Colonic mucosa (tissue), 4 donors: ENCODE results near the gene ETV2. TPM values are rescaled to one million over a fixed set of nuclear protein-coding genes. Genes with fewer than 3 reads are reported as not detected.

Experiments
- DNase-seq: peaks from one replicate; pipeline ENCODE4 v3.0.0-alpha.2; 2020
- H3K27ac ChIP-seq: fragments of 200-600 bp; one replicate; pipeline ENCODE4 v1.8.0; 2021
- H3K27me3 ChIP-seq: fragments of 200-600 bp; one replicate; pipeline ENCODE4 v1.8.0; 2021
- H3K36me3 ChIP-seq: fragments of 200-600 bp; one replicate; pipeline ENCODE4 v1.8.0; 2021
- H3K4me1 ChIP-seq: fragments of 200-600 bp; one replicate; pipeline ENCODE4 v1.8.0; 2021; ENCODE audit warnings: mild to moderate bottlenecking
- H3K4me3 ChIP-seq: fragments of 200-600 bp; one replicate; pipeline ENCODE4 v1.8.0; 2021
- H3K9ac ChIP-seq, 2 donors: one replicate each; pipeline ENCODE4 v1.7.0; 2013; ENCODE audit warnings: control low read depth in 2 of 2, low read depth in 2 of 2, low read length in 2 of 2
- H3K9me3 ChIP-seq: fragments of 200-600 bp; one replicate; pipeline ENCODE4 v1.8.0; 2021
- intact Hi-C: fragments of 100-400 bp; cut with DNase I; formaldehyde crosslinking; loops from one replicate; pipeline ENCODE4 v1.14.1; 2022
- total RNA-seq, 2 donors: library from RNA; stranded (reverse); fragmentation: NEBNext Ultra II Directional in 1 of 2; extraction: Animal tissue kit (Norgen Biotek cat#: 25700) in 1 of 2; gene quantifications; one replicate each; pipeline ENCODE4 v1.2.1, GENCODE V29; 2021
- TF ChIP-seq, protein P1 (sequence below): fragments of 200-600 bp; IDR thresholded peaks from one replicate; pipeline ENCODE4 v1.8.0; 2022; ENCODE audit warnings: antibody characterized with exemption, mild to moderate bottlenecking
- donor health status: healthy.
- donor health status: DM: no; HTN: no; CAD: no.
- donor health status: DM: no; HTN: no; CAD: no.

The ETV2 gene
- total RNA-seq, 2 donors from 2014 or later = 1.4 to 1.9 TPM

- DNase-seq = no peak
Observed at GRCh38 chr19:35692010-35692409, 50.5 kb downstream of the ETV2 start.

GRCh38 chr19:35693422-35693821 lies 51.9 kb downstream of the ETV2 start:
- H3K36me3 ChIP-seq = no peaks in the 10 kb centered on the region

More at GRCh38 chr19:35692010-35692409, 50.5 kb downstream of the ETV2 start:
- Histone ChIP-seq H3K36me3 (no peaks in the 10 kb centered on the region), H3K9ac (no peak overlapping the region), H3K4me3 (no peak overlapping the region), H3K27me3 (no peaks in the 10 kb centered on the region), H3K9me3 (no peaks in the 10 kb centered on the region), H3K27ac (no peak overlapping the region), H3K4me1 (no peaks in the 10 kb centered on the region)
- intact Hi-C loops = loop anchor here (2.0 to 5.0 kb wide), 2 partner anchors 189 to 240 kb away; no protein-coding TSS in a partner anchor
- TF ChIP-seq, protein P1, sequence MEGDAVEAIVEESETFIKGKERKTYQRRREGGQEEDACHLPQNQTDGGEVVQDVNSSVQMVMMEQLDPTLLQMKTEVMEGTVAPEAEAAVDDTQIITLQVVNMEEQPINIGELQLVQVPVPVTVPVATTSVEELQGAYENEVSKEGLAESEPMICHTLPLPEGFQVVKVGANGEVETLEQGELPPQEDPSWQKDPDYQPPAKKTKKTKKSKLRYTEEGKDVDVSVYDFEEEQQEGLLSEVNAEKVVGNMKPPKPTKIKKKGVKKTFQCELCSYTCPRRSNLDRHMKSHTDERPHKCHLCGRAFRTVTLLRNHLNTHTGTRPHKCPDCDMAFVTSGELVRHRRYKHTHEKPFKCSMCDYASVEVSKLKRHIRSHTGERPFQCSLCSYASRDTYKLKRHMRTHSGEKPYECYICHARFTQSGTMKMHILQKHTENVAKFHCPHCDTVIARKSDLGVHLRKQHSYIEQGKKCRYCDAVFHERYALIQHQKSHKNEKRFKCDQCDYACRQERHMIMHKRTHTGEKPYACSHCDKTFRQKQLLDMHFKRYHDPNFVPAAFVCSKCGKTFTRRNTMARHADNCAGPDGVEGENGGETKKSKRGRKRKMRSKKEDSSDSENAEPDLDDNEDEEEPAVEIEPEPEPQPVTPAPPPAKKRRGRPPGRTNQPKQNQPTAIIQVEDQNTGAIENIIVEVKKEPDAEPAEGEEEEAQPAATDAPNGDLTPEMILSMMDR = no peak

DNA sequence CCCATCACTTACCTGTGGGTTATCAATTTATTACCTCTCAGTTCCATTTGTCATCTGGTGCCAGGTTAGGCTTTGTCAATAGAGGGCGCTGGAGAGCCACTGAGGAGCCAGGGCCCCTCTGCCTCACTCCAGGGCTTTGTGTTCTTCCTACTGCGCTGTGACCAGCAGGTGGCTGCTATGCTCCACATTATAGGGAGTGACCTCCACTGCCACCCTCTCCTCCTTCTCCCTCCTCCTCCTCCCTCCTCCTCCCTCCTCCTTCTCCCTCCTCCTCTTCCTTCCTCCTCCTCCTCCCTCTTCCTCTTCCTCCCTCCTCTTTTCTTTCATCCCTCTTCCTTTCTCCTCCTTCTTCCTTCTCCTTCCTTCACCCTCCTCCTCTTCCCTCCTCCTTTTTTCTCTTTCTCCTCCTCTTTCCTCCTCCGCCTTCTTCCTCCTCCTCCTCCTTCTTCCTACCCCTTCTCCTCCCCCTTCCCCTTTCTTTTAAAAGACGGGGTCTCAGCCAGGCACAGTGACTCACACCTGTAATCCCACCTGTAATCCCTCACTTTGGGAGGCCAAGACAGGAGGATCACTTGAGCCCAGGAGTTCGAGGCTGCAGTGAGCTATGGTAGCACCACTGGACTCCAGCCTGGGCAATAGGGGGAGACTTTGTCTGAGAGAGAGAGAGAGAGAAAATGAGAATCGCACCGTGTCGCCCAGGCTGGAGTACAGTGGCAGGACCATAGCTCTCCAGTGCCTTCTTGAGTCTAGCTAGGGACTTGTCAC lies 52.5 kb downstream of the ETV2 start:
- Histone ChIP-seq H3K4me3 (no peak overlapping the region), H3K4me1 (no peaks in the 10 kb centered on the region), H3K27me3 (no peaks in the 10 kb centered on the region), H3K9ac (no peak overlapping the region), H3K36me3 (no peaks in the 10 kb centered on the region), H3K27ac (no peak overlapping the region), H3K9me3 (no peaks in the 10 kb centered on the region)
- DNase-seq = peak; percentile 93
- intact Hi-C loops = loop anchor here (2.0 to 5.0 kb wide), 3 partner anchors 23 to 238 kb away; no protein-coding TSS in a partner anchor
- TF ChIP-seq, protein P1 = peak; percentile 91

More at GRCh38 chr19:35693422-35693821, 51.9 kb downstream of the ETV2 start:
- TF ChIP-seq, protein P1 = no peak
- no peak for DNase-seq
- Histone ChIP-seq H3K9ac (no peak overlapping the region), H3K27me3 (no peaks in the 10 kb centered on the region), H3K4me3 (no peak overlapping the region), H3K27ac (no peak overlapping the region), H3K9me3 (no peaks in the 10 kb centered on the region), H3K4me1 (no peaks in the 10 kb centered on the region)
- intact Hi-C loops = loop anchor here (2.0 to 5.0 kb wide), 2 partner anchors 187 to 239 kb away; no protein-coding TSS in a partner anchor

Other genes starting within 250 kb of the ETV2 start
- under 1 TPM; 0.22 to 0.82 TPM for gene FFAR2, start 193.5 kb upstream of the ETV2 start, total RNA-seq
- gene KRTDAP, start 151.3 kb upstream of the ETV2 start, total RNA-seq = not detected
- 10 to 100 TPM; 12.8 to 14.6 TPM for gene DMKN, start 128.1 kb upstream of the ETV2 start, total RNA-seq
- gene SBSN, start 113.4 kb upstream of the ETV2 start, total RNA-seq = not detected
- gene GAPDHS, start 108.3 kb upstream of the ETV2 start, total RNA-seq = not detected
- 100 to 1,000 TPM in 1 of 2 donors, 10 to 100 TPM in 1; 49.6 to 114 TPM for gene TMEM147, start 96.1 kb upstream of the ETV2 start, total RNA-seq
- gene ATP4A, start 78.1 kb upstream of the ETV2 start, total RNA-seq = not detected
- gene PMIS2, start 55.6 kb upstream of the ETV2 start, total RNA-seq = not detected
- 10 to 100 TPM in 1 of 2 donors, 1 to 10 TPM in 1; 5.0 to 17.0 TPM for gene HAUS5, start 29.0 kb upstream of the ETV2 start, total RNA-seq
- gene RBM42, start 12.7 kb upstream of the ETV2 start, total RNA-seq = 100 to 1,000 TPM in 1 of 2 donors, 10 to 100 TPM in 1; 73.5 to 117 TPM
- gene COX6B1, start 6.6 kb downstream of the ETV2 start, total RNA-seq = 100 to 1,000 TPM; 761 to 820 TPM
- gene UPK1A, start 24.8 kb downstream of the ETV2 start, total RNA-seq = not detected
- under 1 TPM in 1 of 2 donors, not detected in 1; 0.32 TPM for gene ZBTB32, start 62.8 kb downstream of the ETV2 start, total RNA-seq
- 10 to 100 TPM; 32.1 to 46.9 TPM for gene KMT2B, start 76.3 kb downstream of the ETV2 start, total RNA-seq
- gene IGFLR1, start 100.7 kb downstream of the ETV2 start, total RNA-seq = 1 to 10 TPM; 5.4 to 6.9 TPM
- 10 to 100 TPM; 14.9 to 18.7 TPM for gene U2AF1L4, start 103.7 kb downstream of the ETV2 start, total RNA-seq
- 10 to 100 TPM; 73.8 to 87.4 TPM for gene PSENEN, start 103.9 kb downstream of the ETV2 start, total RNA-seq
- 1 to 10 TPM; 5.1 to 7.5 TPM for gene LIN37, start 106.8 kb downstream of the ETV2 start, total RNA-seq
- 10 to 100 TPM in 1 of 2 donors, 1 to 10 TPM in 1; 6.3 to 23.6 TPM for gene HSPB6, start 115.3 kb downstream of the ETV2 start, total RNA-seq
- gene PROSER3, start 116.4 kb downstream of the ETV2 start, total RNA-seq = 10 to 100 TPM; 17.1 to 26.9 TPM
- 10 to 100 TPM in 1 of 2 donors, 1 to 10 TPM in 1; 6.0 to 25.0 TPM for gene ARHGAP33, start 133.8 kb downstream of the ETV2 start, total RNA-seq
- gene PRODH2, start 171.1 kb downstream of the ETV2 start, total RNA-seq = not detected
- not detected for gene NPHS1, start 210.8 kb downstream of the ETV2 start, total RNA-seq
- under 1 TPM in 1 of 2 donors, not detected in 1; 0.13 TPM for gene KIRREL2, start 215.2 kb downstream of the ETV2 start, total RNA-seq
- 1 to 10 TPM; 2.6 to 3.7 TPM for gene APLP1, start 226.8 kb downstream of the ETV2 start, total RNA-seq